ENCODE data around the gene RIMS1.

The RIMS1 gene

DNA sequence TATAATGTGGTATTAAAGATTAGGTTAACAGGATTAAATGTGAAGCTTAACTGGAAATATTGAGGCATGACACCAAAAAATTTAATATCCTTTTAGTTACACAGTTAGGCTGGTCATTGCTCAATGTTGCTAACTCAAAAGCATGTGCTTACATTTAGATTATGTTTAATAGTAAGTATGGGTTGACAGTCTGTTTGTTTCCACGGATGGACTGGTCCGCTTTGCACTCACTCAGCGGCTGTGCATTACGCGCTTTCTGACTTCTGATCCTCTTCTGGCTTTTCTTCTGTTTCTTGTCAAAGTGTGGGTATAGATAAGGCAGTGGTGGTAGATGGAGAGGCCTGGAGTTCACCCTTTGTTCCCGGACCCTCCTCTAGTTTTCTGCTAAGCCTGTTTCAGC lies 174.9 kb downstream of the RIMS1 start:
- Histone ChIP-seq H3K4me2 (ENCODE audit: low read length) (no peak overlapping the region), H3K27me3 (ENCODE audit: insufficient read depth, low read length) (no peaks in the 10 kb centered on the region), H3F3A (ENCODE audit: insufficient read depth, low read length) (no peaks in the 10 kb centered on the region), H3K9me3 (ENCODE audit: low read length) (no peaks in the 10 kb centered on the region), H3K36me3 (ENCODE audit: insufficient read depth, low read length) (no peaks in the 10 kb centered on the region), H3K4me1 (ENCODE audit: insufficient read depth, low read length, severe bottlenecking) (no peaks in the 10 kb centered on the region), H3K4me3 (ENCODE audit: low read depth, low read length, poor library complexity, severe bottlenecking) (no peak overlapping the region), H3K79me2 (ENCODE audit: insufficient read depth, low read length) (no peaks in the 10 kb centered on the region), H3K9me2 (ENCODE audit: low read depth, low read length) (no peaks in the 10 kb centered on the region), H3K9ac (ENCODE audit: low read length) (no peak overlapping the region), H4K20me1 (ENCODE audit: insufficient read depth, low read length) (no peaks in the 10 kb centered on the region), H2AFZ (ENCODE audit: low read length) (no peak overlapping the region), H3K27ac (ENCODE audit: low read depth, low read length, poor library complexity, severe bottlenecking) (no peak overlapping the region)
- TF ChIP-seq EZH2 (IDR thresholded peaks at IDR 0.05; ENCODE audit: borderline replicate concordance, low read length) = no peak
- TF ChIP-seq, protein P1, sequence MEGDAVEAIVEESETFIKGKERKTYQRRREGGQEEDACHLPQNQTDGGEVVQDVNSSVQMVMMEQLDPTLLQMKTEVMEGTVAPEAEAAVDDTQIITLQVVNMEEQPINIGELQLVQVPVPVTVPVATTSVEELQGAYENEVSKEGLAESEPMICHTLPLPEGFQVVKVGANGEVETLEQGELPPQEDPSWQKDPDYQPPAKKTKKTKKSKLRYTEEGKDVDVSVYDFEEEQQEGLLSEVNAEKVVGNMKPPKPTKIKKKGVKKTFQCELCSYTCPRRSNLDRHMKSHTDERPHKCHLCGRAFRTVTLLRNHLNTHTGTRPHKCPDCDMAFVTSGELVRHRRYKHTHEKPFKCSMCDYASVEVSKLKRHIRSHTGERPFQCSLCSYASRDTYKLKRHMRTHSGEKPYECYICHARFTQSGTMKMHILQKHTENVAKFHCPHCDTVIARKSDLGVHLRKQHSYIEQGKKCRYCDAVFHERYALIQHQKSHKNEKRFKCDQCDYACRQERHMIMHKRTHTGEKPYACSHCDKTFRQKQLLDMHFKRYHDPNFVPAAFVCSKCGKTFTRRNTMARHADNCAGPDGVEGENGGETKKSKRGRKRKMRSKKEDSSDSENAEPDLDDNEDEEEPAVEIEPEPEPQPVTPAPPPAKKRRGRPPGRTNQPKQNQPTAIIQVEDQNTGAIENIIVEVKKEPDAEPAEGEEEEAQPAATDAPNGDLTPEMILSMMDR (IDR thresholded peaks at IDR 0.05; ENCODE audit: low read length) = no peak

DNA sequence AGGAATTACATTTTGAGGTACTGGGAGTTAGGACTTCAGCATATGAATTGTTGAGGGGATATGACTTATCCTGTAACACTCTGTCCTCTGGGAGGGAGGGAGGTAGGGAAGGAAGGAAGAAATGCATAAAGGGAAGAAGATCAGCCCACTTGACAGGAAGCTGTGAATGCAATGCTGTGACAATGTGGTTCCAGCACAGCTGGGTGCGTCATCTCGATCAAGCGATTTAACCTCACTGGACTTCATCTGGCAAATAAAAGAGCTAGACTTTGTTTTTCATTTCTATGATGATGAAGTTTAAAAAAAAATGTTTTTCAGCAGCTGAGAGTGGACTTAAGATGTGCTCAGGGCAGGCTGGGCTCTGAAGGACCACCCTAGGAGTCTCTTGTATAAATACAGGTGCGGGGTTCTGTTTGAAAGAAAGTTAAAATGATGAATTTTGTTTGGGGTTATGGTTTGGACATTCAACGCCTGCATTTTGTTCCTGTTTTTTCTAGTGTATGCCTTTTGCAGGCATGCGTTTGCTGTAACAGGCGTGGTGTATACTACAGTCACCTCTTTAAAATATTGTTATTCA lies 178.1 kb downstream of the RIMS1 start:
- H3K79me2 ChIP-seq (ENCODE audit: insufficient read depth, low read length) = no peaks in the 10 kb centered on the region
- H3K9me3 ChIP-seq (ENCODE audit: low read length) = no peaks in the 10 kb centered on the region

DNA sequence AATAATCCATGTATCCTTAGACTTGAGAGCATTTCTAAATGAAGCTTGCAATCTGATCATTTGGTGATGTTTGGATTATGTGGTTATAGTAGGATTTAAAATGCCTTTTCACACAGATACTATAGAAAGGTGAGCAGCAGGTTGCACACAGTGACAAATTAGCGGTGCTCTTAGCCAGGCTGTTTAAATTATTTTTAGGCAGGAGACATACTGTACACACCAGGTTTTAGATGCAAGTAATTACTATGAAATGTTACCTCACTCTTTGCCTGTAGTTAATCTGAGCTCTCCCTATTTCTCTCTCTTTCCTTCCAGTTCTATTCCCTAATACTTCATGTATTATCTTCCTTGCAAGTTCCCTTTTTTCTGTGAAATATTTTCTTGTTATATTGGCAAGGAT lies 191.7 kb downstream of the RIMS1 start:
- Histone ChIP-seq H2AFZ (ENCODE audit: low read length) (no peak overlapping the region), H3K27ac (ENCODE audit: low read depth, low read length, poor library complexity, severe bottlenecking) (no peak overlapping the region), H3F3A (ENCODE audit: insufficient read depth, low read length) (no peaks in the 10 kb centered on the region), H3K9me2 (ENCODE audit: low read depth, low read length) (no peaks in the 10 kb centered on the region), H3K9me3 (ENCODE audit: low read length) (no peaks in the 10 kb centered on the region), H3K36me3 (ENCODE audit: insufficient read depth, low read length) (no peaks in the 10 kb centered on the region), H3K4me2 (ENCODE audit: low read length) (no peak overlapping the region), H3K9ac (ENCODE audit: low read length) (no peak overlapping the region), H3K4me1 (ENCODE audit: insufficient read depth, low read length, severe bottlenecking) (no peaks in the 10 kb centered on the region), H3K79me2 (ENCODE audit: insufficient read depth, low read length) (no peaks in the 10 kb centered on the region), H3K27me3 (ENCODE audit: insufficient read depth, low read length) (no peaks in the 10 kb centered on the region), H4K20me1 (ENCODE audit: insufficient read depth, low read length) (no peaks in the 10 kb centered on the region), H3K4me3 (ENCODE audit: low read depth, low read length, poor library complexity, severe bottlenecking) (no peak overlapping the region)
- TF ChIP-seq, protein P1 (IDR thresholded peaks at IDR 0.05; ENCODE audit: low read length) = no peak
- TF ChIP-seq EZH2 (IDR thresholded peaks at IDR 0.05; ENCODE audit: borderline replicate concordance, low read length) = no peak

More for the DNA sequence above, 178.1 kb downstream of the RIMS1 start:
- no peaks in the 10 kb centered on the region for H4K20me1 ChIP-seq (ENCODE audit: insufficient read depth, low read length)
- H2AFZ ChIP-seq (ENCODE audit: low read length) = no peak overlapping the region
- no peaks in the 10 kb centered on the region for H3K9me2 ChIP-seq (ENCODE audit: low read depth, low read length)
- no peaks in the 10 kb centered on the region for H3K4me1 ChIP-seq (ENCODE audit: insufficient read depth, low read length, severe bottlenecking)
- H3K4me3 ChIP-seq (ENCODE audit: low read depth, low read length, poor library complexity, severe bottlenecking) = no peak overlapping the region
- no peak for TF ChIP-seq EZH2 (IDR thresholded peaks at IDR 0.05; ENCODE audit: borderline replicate concordance, low read length)
- TF ChIP-seq, protein P1 (IDR thresholded peaks at IDR 0.05; ENCODE audit: low read length) = no peak
- H3K27me3 ChIP-seq (ENCODE audit: insufficient read depth, low read length) = no peaks in the 10 kb centered on the region
- no peak overlapping the region for H3K4me2 ChIP-seq (ENCODE audit: low read length)
- no peak overlapping the region for H3K9ac ChIP-seq (ENCODE audit: low read length)
- H3F3A ChIP-seq (ENCODE audit: insufficient read depth, low read length) = no peaks in the 10 kb centered on the region
- H3K36me3 ChIP-seq (ENCODE audit: insufficient read depth, low read length) = no peaks in the 10 kb centered on the region
- H3K27ac ChIP-seq (ENCODE audit: low read depth, low read length, poor library complexity, severe bottlenecking) = no peak overlapping the region

Data from OCI-LY1 (cell line).